Suppressor macrophage treated with lipopolysaccharide for 1 hour (primary cell): ENCODE data around the gene TMEM140.
"Not testable (repeated sequence)": the region's sequence is repeated elsewhere in the genome, so short reads cannot be mapped to it uniquely, and the experiment has no call there.

Experiments
- DNase-seq, 3 donors: peaks; one replicate each; pipeline ENCODE4 v3.0.0-alpha.2; 2020 to 2022

The TMEM140 gene

DNA sequence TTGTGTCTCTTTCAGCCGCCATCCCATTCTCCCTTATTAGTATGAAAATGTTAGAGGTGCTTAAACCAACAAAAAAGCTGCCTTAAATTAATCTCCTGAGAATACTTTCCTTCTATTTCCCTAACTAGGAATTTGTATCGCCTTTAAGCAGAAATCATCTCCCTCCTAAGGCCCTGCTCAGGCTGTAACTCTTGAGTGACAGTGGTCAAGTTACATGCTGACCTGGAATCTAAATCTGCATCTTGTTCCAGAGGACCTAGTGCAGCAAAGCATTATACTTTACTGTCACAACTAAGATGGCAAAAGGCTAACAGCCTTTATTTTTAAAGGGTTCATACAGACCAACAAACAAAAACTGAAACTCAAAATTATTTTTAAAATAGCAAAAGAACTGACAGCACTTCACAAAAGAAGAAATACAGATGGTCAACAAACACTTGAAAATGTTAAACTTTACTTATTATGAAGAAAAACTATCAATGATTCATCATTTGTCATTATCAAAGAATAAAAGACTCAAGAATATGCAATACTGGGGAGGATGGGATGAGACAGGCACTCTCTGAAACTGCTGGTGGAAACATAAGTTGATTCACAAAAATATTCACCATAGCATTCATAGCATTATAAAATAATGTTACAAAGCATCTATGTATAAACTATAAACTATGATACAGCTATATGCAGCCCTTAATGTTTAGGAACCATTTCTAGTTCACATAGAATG, 11.7 kb downstream of the TMEM140 start:
- DNase-seq, result peak in 2 of 3 donors; percentile 54 to 57

GRCh38 chr7:135160098-135160857, 12.4 kb downstream of the TMEM140 start:
- peak; percentile 75 to 88 (median 85) for DNase-seq

- DNase-seq, result peak; percentile 54 to 64 (median 57)
Measured at GRCh38 chr7:135160858-135161653, 13.2 kb downstream of the TMEM140 start.

- no peak for DNase-seq
Measured at GRCh38 chr7:135161669-135162068, 13.8 kb downstream of the TMEM140 start.

DNA sequence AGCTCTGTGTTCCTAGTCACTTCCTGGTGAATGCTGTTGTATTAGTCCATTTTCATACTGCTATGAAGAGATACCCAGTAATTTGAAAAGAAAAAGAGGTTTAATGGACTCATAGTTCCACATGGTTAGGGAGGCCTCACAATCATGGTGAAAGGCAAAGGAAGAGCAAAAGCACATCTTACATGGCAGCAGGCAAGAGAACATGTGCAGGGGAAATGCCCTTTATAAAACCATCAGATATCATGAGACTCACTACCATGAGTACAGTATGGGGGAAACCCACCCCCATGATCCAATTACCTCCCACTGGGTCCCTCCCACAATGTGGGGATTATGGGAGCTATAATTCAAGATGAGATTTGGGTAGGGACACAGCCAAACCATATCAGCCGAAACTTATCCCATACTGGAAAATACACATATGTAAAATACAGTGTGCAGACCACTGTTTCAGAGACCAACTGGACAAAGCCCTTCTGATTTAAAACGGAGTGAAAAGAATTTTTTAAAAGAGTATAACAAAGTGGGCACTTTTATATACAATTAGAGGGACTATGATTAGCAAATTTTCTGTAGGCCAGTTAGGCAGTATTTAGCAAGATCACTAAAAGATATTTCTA, 14.6 kb downstream of the TMEM140 start:
- DNase-seq, result no peak

DNA sequence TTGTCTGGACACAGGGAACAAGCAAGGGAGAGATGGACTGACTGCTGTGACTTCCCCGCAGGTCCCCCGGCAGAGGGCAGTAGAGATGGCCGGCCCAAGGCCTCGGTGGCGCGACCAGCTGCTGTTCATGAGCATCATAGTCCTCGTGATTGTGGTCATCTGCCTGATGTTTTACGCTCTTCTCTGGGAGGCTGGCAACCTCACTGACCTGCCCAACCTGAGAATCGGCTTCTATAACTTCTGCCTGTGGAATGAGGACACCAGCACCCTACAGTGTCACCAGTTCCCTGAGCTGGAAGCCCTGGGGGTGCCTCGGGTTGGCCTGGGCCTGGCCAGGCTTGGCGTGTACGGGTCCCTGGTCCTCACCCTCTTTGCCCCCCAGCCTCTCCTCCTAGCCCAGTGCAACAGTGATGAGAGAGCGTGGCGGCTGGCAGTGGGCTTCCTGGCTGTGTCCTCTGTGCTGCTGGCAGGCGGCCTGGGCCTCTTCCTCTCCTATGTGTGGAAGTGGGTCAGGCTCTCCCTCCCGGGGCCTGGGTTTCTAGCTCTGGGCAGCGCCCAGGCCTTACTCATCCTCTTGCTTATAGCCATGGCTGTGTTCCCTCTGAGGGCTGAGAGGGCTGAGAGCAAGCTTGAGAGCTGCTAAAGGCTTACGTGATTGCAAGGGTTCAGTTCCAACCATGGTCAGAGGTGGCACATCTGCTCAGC, 16.6 kb downstream of the TMEM140 start:
- DNase-seq, result no peak

DNA sequence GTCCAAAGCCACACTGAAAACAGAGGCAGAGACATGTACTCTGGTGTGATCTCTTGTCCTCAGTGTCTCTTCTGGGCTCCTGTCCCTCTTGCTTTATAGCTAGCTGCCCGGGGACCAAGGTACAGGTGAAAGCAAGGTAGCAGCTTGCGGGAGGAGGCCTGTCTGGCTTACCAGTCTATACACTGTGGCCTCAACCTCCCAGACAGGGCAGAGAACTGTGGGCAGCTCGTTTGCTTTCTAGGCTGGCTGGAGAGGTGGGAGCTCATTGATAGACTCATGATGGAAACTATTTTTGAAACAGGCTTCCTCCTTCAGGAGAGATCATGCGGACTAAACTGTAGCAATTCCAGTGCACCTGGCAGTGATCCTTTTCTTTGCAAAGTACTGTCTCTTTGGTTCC, 18.0 kb downstream of the TMEM140 start:
- DNase-seq, result no peak

DNA sequence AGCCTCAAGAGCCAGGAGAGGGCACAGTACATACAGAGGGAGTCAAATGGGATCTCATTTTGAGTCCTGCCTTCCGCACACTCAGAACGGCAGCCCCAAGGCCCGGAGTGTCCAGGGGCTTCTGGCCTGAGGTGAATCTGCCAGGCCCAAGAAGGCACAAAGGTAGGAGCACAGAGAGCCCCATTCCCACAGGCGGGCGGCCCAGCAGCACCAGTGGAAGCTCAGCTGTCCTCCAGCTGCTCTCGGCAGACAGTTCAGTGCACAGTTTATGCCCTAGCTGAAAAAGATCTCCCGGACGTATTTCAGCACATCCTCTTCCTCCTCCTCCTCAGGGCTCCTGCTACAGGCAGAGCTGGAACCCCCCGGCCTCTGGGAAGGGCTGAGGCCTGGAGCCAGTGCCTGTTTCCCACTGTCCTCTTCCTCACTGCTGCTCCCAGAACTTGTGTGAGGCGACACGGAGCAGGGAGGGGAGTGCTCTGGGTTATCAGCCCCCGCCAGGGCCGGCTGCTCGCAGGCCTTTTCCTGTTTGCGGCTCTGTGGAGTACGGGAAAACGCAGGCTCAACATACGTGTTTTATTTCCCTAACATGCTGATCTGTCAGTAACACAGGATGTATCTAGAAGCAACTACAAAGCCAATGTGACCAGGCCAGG, 18.6 kb downstream of the TMEM140 start:
- no peak for DNase-seq

- DNase-seq, result no peak
Measured at GRCh38 chr7:135167365-135167917, 19.6 kb downstream of the TMEM140 start.

- peak; percentile 76 to 88 (median 87) for DNase-seq
Measured at GRCh38 chr7:135168001-135168400, 20.1 kb downstream of the TMEM140 start.

GRCh38 chr7:135168489-135169140, 20.7 kb downstream of the TMEM140 start:
- no peak for DNase-seq

DNA sequence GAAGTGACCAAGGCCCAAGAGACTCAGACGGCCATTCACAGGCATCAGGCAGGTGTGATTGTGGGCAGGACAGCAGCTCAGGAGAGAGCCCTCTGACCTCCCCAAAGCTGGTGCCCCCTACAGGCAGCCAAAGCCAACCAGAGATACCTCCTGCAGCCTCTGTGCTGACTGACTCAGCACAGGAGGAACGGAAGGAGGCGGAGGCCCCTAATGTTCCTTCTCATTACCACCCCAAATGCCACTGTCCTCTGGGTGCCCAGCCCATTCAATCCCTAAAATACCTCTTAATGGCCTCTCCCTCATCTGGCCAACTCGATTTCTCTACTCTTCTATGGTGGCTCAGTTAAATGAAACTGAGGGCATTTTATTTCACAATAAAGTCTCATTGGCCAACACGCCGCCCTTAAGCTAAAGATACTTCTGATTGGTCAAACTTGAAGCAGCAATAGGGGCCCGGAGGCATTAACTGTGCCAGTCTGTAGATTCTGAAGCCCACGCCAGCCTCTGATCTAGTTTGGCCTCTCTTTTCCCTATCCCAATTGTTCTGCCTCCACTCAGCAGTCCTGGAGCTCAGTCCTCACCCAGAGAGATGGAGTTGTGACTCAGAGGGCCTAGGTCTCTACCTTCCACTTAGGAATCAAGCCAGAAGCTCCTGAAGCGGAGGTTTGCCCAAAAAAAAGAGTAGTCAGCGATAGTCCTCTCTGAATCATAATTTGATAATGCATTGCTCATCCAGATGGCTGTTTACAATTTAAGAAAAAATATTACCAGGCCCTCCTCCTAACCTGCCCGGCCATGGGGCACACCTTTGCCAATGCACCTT, 21.5 kb downstream of the TMEM140 start:
- peak; percentile 67 to 78 (median 72) for DNase-seq

DNA sequence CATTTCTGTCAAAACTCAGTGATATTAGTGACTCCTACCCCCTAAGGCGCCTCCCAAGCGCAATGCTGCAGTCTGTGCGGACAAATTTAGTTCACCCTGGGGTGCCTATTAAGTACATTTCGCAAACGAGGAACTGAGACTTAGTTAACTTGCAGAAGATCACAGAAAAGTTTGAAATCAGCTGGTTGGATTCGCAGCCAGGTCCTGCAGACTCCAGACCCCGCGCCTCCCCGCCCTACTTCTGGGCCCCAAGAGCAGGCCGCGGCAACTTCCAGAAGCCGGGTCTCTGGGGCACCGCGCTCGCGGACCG, 22.0 kb downstream of the TMEM140 start:
- peak in 2 of 3 donors; percentile 54 to 56 for DNase-seq

DNA sequence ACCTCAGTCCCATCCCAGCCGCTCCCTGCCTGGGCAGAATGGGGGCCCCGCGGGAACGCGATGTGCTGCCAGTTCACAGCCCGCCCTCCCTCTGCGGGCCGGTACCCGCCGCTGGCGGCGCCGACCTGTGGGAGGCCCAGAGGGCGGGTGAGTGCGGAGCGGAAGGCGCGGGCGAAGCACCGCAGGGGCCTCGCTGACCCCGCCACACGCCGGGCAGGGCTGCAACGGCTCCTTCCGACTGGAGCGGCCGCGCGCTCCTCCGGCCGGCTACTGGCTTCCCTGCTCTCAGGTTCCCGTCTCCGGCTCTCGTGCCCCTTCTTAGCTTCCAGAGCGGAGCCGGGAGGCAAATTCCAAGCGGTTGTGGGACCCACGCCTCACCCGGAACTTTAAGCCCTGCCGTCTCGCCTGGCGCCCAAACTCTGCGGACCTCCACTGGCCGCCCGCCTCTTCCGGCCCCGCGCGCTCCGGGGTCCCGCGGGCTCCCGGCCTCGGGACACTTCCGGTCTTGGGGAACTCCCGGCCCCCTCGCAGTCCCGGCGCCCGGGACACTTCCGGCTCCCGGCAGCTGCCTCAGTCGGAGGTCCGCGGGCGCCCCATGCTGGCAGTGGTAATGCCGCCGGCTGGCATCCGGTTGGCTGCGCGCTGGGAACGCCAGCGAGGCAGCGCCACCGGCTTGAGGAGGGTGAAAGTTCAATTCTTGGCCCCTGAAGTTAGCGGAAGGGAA, 22.6 kb downstream of the TMEM140 start, which contains the start of gene CYREN:
TSS of gene CYREN (minus strand) at position 434 of the 724 bp plus-strand sequence. CDS start 1,785 bp downstream, outside the sequence.
- peak; percentile 98 to 99 (median 98) for DNase-seq

GRCh38 chr7:135170998-135171481, 23.2 kb downstream of the TMEM140 start:
- not testable (repeated sequence) for DNase-seq

DNA sequence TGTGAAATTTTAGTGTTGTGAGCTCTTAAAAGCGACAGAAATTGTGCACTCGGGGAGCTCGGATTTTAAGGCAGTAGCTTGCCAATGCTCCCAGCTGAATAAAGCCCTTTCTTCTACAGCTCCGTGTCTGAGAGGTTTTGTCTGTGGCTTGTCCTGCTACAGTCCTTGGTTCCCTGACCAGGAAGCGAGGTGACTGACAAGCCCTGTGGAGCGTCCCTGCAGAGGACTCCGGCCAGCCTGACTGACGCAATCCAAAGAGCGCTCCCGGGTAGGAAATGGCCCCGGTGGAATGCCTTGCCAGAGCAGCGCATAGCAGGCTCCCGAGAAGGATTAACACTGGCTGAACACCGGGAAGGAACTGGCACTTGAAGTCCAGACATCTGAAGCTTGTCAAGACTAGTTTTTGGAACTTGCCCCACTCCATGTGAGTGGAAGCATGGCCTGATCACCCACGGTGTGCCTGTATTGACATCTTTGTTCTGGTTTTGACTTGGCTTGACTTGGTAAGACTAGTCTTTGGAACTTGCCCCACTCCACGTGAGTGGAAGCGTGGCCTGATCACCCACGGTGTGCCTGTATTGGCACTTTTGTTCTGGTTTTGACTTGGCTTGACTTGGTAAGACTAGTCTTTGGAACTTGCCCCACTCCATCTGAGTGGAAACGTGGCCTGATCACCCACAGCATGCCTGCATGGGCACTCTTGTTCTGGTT, 23.9 kb downstream of the TMEM140 start:
- peak in 1 of 3 donors; percentile 33 for DNase-seq

- not testable (repeated sequence) for DNase-seq
Measured at GRCh38 chr7:135173916-135174315, 26.0 kb downstream of the TMEM140 start.

DNA sequence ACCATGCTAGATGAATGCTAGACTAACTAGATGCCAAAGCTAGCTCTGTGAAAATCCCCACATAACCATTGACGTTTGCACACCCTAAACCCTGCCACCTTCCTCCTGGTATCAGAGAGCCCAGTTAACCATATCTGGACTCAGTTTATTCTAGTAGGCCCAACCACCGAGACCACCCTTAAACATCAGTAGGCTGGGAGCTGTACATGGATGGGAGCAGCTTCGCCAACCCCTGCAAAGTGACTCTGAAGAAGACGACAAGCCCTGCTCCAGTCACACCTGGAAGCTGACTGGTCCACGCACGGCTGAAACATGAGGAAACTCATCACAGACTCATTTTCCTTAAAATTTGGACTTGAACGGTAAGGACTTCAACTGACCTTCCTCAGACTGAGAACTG, 27.1 kb downstream of the TMEM140 start:
- DNase-seq, result no peak
